Panc1 (cell line): ENCODE data around the gene CEP131.

Experiments used
- CTCF ChIP-seq: fragments of 450-650 bp; IDR thresholded peaks from 2 replicates; pipeline ENCODE4 v1.5.1; 2017; ENCODE audit warnings: mild to moderate bottlenecking
- POLR2AphosphoS5 ChIP-seq: IDR thresholded peaks from 2 replicates; pipeline ENCODE4 v1.6.1; 2012; ENCODE audit warnings: mild to moderate bottlenecking, low read depth, low read length, moderate library complexity
- SIN3A ChIP-seq: IDR thresholded peaks from 2 replicates; pipeline ENCODE4 v1.6.1; 2012; ENCODE audit warnings: low read depth, mild to moderate bottlenecking, low read length, moderate library complexity, borderline replicate concordance; ENCODE audit not compliant: insufficient read depth

GRCh38 chr17:81143200-81143527 is 79.6 kb downstream of the CEP131 start:
- TF ChIP-seq CTCF (no peak), SIN3A (no peak), POLR2AphosphoS5 (no peak)
